Esophagus (tissue), 2 donors: ENCODE results near the gene SPOP. TPM values are rescaled to one million over a fixed set of nuclear protein-coding genes. Genes with fewer than 3 reads are reported as not detected.

ENCODE experiments used
- H3K27ac ChIP-seq, 2 donors: one replicate each; pipeline ENCODE4 v1.5.1; 2013; ENCODE audit warnings: low read depth in 2 of 2, mild to moderate bottlenecking in 2 of 2, inconsistent platforms in 1 of 2, low read length in 1 of 2, moderate library complexity in 1 of 2
- H3K27me3 ChIP-seq, 2 donors: one replicate each; pipeline ENCODE4 v1.6.1; 2013; ENCODE audit warnings: low read length in 2 of 2, control low read depth in 1 of 2, mild to moderate bottlenecking in 1 of 2; ENCODE audit not compliant: insufficient read depth in 2 of 2, control insufficient read depth in 1 of 2
- H3K36me3 ChIP-seq, 2 donors: one replicate each; pipeline ENCODE4 v1.6.1; 2013; ENCODE audit warnings: low read length in 1 of 2; ENCODE audit not compliant: control insufficient read depth in 2 of 2, insufficient read depth in 2 of 2
- H3K4me1 ChIP-seq, 2 donors: one replicate each; pipeline ENCODE4 v1.6.1; 2013; ENCODE audit warnings: low read length in 1 of 2; ENCODE audit not compliant: control insufficient read depth in 2 of 2, insufficient read depth in 2 of 2
- H3K4me3 ChIP-seq, 2 donors: one replicate each; pipeline ENCODE4 v1.5.1; 2013; ENCODE audit warnings: low read length in 2 of 2, mild to moderate bottlenecking in 2 of 2, low read depth in 1 of 2, moderate library complexity in 1 of 2
- H3K9me3 ChIP-seq, 2 donors: one replicate each; pipeline ENCODE4 v1.6.1; 2013; ENCODE audit warnings: mild to moderate bottlenecking in 2 of 2, low read depth in 1 of 2, low read length in 1 of 2, moderate library complexity in 1 of 2; ENCODE audit not compliant: control insufficient read depth in 2 of 2, insufficient read depth in 1 of 2
- WGBS, 2 donors: extraction: QIAGEN DNeasy Blood & Tissue Kit; methylation state at CpG; one replicate each; pipeline ENCODE4 v1.1.7; 2013; 5-methylcytosine and 5-hydroxymethylcytosine counted together
- polyA plus RNA-seq, 2 donors: library from polyadenylated mRNA; stranded (reverse); fragments of 200-250 nt; gene quantifications; one replicate each; pipeline ENCODE4 v1.2.3, GENCODE V29; 2013
- donor health status: healthy with polysubstance abuse.
- donor health status: Bipolar disorder and iron deficiency.

The SPOP gene
- polyA plus RNA-seq, 2 donors = 15.1 to 22.6 TPM

- 86 to 88% methylated on average over 17 of the region's 17 CpGs for WGBS, 2 donors
- H3K9me3 ChIP-seq = no peaks in the 10 kb centered on the region
- H3K27me3 ChIP-seq = no peaks in the 10 kb centered on the region
- peaks cover 8 to 13% of the 10 kb centered on the region in 2 donors for H3K4me1 ChIP-seq
- H3K4me3 ChIP-seq = no peak overlapping the region
- H3K36me3 ChIP-seq = no peaks in the 10 kb centered on the region
- no peak overlapping the region for H3K27ac ChIP-seq
These were observed 98.9 kb downstream of the SPOP start for GRCh38 chr17:49578952-49579500.

- no peak overlapping the region for H3K27ac ChIP-seq
- no peaks in the 10 kb centered on the region for H3K9me3 ChIP-seq
- H3K36me3 ChIP-seq = no peaks in the 10 kb centered on the region
- no peaks in the 10 kb centered on the region for H3K27me3 ChIP-seq
- H3K4me3 ChIP-seq = no peak overlapping the region
- H3K4me1 ChIP-seq = peaks cover 8 to 13% of the 10 kb centered on the region in 2 donors
- 90 to 93% methylated on average over 13 of the region's 13 CpGs for WGBS, 2 donors
These were observed 99.5 kb downstream of the SPOP start for GRCh38 chr17:49578414-49578813.

DNA sequence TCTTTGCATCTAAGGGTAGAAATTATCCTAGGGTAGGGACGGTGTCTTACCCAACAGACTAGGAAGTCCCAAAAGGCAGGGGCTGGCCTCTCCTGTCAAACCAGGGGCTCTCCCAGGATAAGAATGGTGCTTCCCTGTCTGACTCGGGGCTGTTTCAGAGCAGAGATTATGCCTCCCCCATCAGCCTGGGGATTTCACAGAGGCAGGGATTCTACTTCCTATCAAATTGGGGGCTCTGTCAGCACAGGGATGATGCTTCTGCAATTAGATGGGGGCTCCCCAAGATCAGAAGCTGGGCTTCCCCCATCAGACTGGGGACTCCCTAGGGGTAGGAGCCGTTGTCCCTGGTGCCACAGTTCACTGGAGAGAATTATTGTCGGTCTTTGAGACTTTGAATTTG, 99.9 kb downstream of the SPOP start:
- peaks cover 8 to 13% of the 10 kb centered on the region in 2 donors for H3K4me1 ChIP-seq

DNA sequence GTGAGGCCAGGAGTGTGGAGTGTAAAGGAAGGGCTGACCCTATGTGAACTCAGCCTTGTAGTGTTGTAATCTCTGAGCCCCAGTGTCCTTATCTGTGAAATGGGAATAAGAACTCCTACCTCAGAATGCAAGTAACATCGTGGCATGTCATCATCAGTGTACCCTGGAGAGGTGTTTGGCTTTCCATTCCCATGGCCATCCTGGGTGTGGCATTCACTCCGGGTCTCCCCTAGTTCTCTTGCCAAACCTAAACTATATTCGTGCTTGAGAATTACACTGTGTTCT, 100.3 kb downstream of the SPOP start:
- H3K9me3 ChIP-seq = no peaks in the 10 kb centered on the region
- no peaks in the 10 kb centered on the region for H3K27me3 ChIP-seq
- peaks cover 8 to 13% of the 10 kb centered on the region in 2 donors for H3K4me1 ChIP-seq
- H3K36me3 ChIP-seq = no peaks in the 10 kb centered on the region
- H3K27ac ChIP-seq = peak overlapping the region; percentile 67 to 74
- WGBS, 2 donors = 32 to 51% methylated on average over 3 of the region's 3 CpGs
- peak overlapping the region in 1 of 2 donors; percentile 45 for H3K4me3 ChIP-seq

More for the DNA sequence above, 99.9 kb downstream of the SPOP start:
- no peak overlapping the region for H3K27ac ChIP-seq
- WGBS, 2 donors = 56 to 59% methylated on average over 4 of the region's 4 CpGs
- no peak overlapping the region for H3K4me3 ChIP-seq
- no peaks in the 10 kb centered on the region for H3K36me3 ChIP-seq
- no peaks in the 10 kb centered on the region for H3K27me3 ChIP-seq
- no peaks in the 10 kb centered on the region for H3K9me3 ChIP-seq

DNA sequence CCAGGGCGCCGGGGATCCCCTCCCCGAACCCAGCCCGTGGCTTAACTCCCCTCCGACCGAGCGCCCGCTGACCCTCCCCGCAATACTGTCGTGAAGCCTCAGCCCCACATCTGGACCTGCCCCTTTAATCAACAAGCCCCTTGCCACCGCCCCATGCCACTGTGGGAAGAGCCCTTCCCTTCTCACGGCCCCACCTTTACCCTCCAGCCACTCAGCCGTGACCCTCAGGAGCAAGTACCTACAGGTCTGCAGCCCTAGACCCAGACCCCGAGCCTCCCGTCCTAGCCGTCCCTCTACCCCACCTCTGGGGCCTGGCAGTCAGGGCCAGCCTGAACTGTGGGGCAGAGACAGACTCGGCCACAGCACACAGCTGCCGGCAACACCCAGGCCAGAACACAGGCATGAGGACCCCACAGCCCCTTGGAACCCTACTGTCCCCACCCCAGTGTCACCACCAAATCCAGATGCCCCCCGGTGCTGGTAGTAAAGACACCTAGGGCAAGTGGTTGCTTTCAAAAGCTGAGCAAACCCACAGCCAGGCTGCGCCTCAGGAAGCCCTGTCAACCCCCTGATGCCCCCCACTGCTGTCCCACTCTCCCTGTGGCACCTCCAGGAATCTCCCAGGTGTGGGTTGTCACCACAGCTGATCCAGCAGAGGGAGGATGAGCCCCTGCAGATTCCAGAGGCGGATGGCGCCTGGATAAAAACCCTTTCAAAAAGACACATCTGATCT, 100.8 kb downstream of the SPOP start:
- H3K9me3 ChIP-seq = no peaks in the 10 kb centered on the region
- H3K27ac ChIP-seq = peak overlapping the region; percentile 67 to 74
- 19% methylated on average over 22 of the region's 22 CpGs for WGBS, 2 donors
- peaks cover 8 to 13% of the 10 kb centered on the region in 2 donors for H3K4me1 ChIP-seq
- peak overlapping the region; percentile 45 to 56 for H3K4me3 ChIP-seq
- H3K27me3 ChIP-seq = no peaks in the 10 kb centered on the region
- no peaks in the 10 kb centered on the region for H3K36me3 ChIP-seq

DNA sequence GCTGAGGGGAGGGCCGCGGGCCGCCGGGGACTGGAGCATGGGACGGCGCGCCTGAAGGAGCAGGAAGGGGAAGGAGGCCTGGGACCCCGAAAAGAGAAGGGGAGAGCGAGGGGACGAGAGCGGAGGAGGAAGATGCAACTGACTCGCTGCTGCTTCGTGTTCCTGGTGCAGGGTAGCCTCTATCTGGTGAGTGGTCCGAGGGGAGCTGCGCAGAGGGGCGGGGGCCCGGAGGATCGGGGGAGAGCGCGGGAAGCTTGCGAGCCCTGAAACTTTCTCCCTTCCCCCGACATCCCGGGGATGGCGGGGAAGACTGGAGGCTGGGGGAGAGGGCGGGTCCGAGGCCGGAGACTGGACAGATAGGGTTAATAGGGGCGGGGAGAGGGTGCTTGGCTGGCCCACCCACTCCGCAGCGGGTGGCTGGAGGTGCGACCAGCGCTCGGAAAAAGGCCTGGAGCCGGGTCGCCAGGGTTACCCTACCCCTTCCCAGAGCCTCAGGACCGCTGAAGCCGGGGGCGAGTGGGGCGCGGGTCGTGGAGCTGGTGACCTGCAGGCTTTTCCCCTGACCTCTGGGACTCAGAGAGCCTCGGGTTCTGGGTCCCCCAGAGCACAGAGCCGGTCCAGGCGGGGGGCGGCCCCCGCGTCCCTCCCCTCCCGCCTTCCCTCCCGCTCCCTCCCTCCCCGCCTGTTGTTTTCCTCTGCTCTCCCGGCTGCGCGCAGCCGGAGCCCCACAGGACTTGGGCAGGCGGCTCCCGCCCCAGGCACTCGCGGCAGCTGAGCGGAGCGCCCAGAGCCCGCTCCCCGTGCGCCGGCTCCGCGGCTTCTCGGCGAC, 101.6 kb downstream of the SPOP start:
- Histone ChIP-seq H3K9me3 (no peaks in the 10 kb centered on the region), H3K27me3 (no peaks in the 10 kb centered on the region), H3K4me3 (peak overlapping the region; percentile 45 to 56), H3K27ac (peak overlapping the region; percentile 67 to 74), H3K36me3 (no peaks in the 10 kb centered on the region), H3K4me1 (peaks cover 8 to 13% of the 10 kb centered on the region in 2 donors)
- 1% methylated on average over 42 to 68 of the region's 68 CpGs for WGBS, 2 donors

DNA sequence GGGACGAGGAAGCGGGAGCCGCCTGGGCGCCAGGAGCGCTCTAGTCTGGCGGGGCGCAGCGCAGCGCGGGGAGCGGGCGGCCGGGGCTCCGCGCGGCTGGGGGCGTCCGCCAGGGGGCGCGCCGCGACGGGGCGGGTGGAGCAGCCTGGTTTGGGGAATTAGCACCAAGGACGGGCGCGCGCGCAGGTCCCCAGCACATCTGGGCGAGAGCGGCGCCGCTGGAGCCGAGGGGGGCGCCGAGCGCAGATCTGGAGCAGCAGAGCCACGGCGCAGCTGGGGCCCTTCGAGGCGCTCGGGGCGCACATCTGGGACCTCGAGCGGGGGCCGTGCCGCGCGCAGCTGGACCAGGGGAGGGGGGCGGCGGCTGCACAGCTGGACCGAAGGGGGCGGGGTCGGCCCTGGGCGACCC, 102.2 kb downstream of the SPOP start, which contains the start of gene NXPH3:
TSS of gene NXPH3 (plus strand) at position 193 of the 409 bp plus-strand sequence. CDS start 349 bp downstream, outside the sequence.
- H3K4me1 ChIP-seq = peaks cover 8 to 13% of the 10 kb centered on the region in 2 donors

GRCh38 chr17:49574945-49575678, 102.8 kb downstream of the SPOP start:
- Histone ChIP-seq H3K4me3 (peak overlapping the region; percentile 45 to 56), H3K27ac (peak overlapping the region; percentile 59 to 74), H3K27me3 (no peaks in the 10 kb centered on the region), H3K36me3 (no peaks in the 10 kb centered on the region), H3K4me1 (peaks cover 8 to 14% of the 10 kb centered on the region in 2 donors), H3K9me3 (no peaks in the 10 kb centered on the region)
- WGBS, 2 donors = 7 to 10% methylated on average over 28 to 29 of the region's 29 CpGs

More for the DNA sequence above, 102.2 kb downstream of the SPOP start, which contains the start of gene NXPH3:
- H3K4me3 ChIP-seq = peak within 1 kb of the TSS; percentile 45 to 56
- H3K36me3 ChIP-seq = no peaks in the 10 kb centered on the region
- WGBS, 2 donors = 1% methylated on average over 45 to 55 of the region's 55 CpGs
- H3K27ac ChIP-seq = peak within 1 kb of the TSS; percentile 67 to 74
- H3K9me3 ChIP-seq = no peaks in the 10 kb centered on the region
- no peaks in the 10 kb centered on the region for H3K27me3 ChIP-seq

DNA sequence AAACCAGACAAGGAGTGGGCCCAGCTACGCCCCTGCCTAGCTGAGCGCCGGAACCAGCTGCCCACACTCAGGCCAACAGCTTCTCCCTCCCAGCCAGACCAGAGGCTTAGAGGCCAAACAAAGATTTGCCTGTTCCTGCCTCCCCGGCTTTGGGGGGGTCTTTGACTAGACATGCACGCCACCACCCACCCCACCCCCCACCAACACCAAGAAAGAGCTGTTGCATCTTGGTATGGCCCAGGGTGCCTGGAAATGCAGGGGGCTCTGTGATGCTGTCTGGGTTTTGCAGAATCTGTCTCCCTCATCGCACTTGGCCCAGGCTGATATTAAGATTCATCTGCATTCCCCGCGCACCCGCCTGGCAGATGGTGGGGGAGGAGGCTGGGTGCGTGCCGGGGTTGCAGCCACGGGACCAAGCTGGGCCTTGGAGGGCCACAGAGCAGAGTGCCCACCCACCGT, 103.5 kb downstream of the SPOP start:
- no peak overlapping the region for H3K4me3 ChIP-seq
- no peaks in the 10 kb centered on the region for H3K36me3 ChIP-seq
- no peaks in the 10 kb centered on the region for H3K27me3 ChIP-seq

More for the DNA sequence above, 103.5 kb downstream of the SPOP start:
- no peaks in the 10 kb centered on the region for H3K9me3 ChIP-seq
- WGBS, 2 donors = 56 to 58% methylated on average over 13 of the region's 13 CpGs
- H3K27ac ChIP-seq = peak overlapping the region; percentile 33 to 37
- H3K4me1 ChIP-seq = peaks cover 8 to 15% of the 10 kb centered on the region in 2 donors
